GM06990 (cell line): ENCODE results near the gene PALM3.

ENCODE experiments used
- DNase-seq: peaks from one replicate; pipeline ENCODE4 v3.0.0-alpha.2; 2011; ENCODE audit not compliant: insufficient read length; ENCODE audit errors: extremely low read depth
- H3K27me3 ChIP-seq: replicated peaks from 2 replicates; pipeline ENCODE4 v1.6.0; 2011; ENCODE audit warnings: low read length; ENCODE audit not compliant: control insufficient read depth, insufficient read depth
- H3K36me3 ChIP-seq: 2 replicates; pipeline ENCODE4 v1.5.1; 2011; ENCODE audit warnings: low read length; ENCODE audit not compliant: control insufficient read depth, insufficient read depth
- H3K4me3 ChIP-seq: replicated peaks from 2 replicates; pipeline ENCODE4 v1.5.1; 2011; ENCODE audit warnings: low read depth, mild to moderate bottlenecking, control low read depth, low read length
- CTCF ChIP-seq: IDR thresholded peaks from 2 replicates; pipeline ENCODE4 v1.5.1; 2011; ENCODE audit warnings: low read length, control low read depth, mild to moderate bottlenecking, inconsistent platforms; ENCODE audit not compliant: insufficient read depth, poor library complexity, severe bottlenecking

Gene PALM3

GRCh38 chr19:14085309-14085995 lies 23.6 kb upstream of the PALM3 start, which contains the start of gene C19orf67:
Gene C19orf67, minus strand, starts transcription at chr19:14085783. Its CDS starts 156 bp downstream, at chr19:14085627.
- Histone ChIP-seq H3K4me3 (no peak within 1 kb of the TSS), H3K27me3 (no peaks in the 10 kb centered on the region), H3K36me3 (peaks cover 7% of the 10 kb centered on the region)
- no peak for TF ChIP-seq CTCF
- DNase-seq: no peak

DNA sequence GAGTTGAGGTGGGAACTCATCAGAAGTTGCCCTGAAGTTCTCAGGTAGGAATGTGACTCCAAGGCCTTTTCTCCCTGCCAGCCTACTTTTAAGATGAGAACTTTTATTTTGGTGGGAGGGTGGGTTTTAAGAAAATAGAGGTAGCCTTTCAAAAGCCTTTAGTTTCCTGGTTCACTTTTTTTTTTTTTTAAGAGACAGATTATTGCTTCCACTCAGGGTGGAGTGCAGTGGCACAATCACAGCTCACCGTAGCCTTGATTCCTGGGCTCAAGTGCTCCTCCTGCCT lies 20.7 kb upstream of the PALM3 start:
- Histone ChIP-seq H3K36me3 (no peaks in the 10 kb centered on the region; the same call in 1 of the 2 replicates), H3K27me3 (no peaks in the 10 kb centered on the region), H3K4me3 (peak overlapping the region; percentile 83)
- no peak for DNase-seq
- TF ChIP-seq CTCF: no peak

- H3K36me3 ChIP-seq: no peaks in the 10 kb centered on the region; the same call in 1 of the 2 replicates
- no peak for TF ChIP-seq CTCF
- H3K4me3 ChIP-seq: peak overlapping the region; percentile 83
- DNase-seq: no peak
- H3K27me3 ChIP-seq: no peaks in the 10 kb centered on the region
Observed at GRCh38 chr19:14081797-14082674, 20.2 kb upstream of the PALM3 start.

- peak; percentile 96 for DNase-seq
- H3K4me3 ChIP-seq: peak overlapping the region; percentile 84
- no peak for TF ChIP-seq CTCF
- H3K36me3 ChIP-seq: no peaks in the 10 kb centered on the region
- no peaks in the 10 kb centered on the region for H3K27me3 ChIP-seq
Observed at GRCh38 chr19:14080887-14081796, 19.3 kb upstream of the PALM3 start.

GRCh38 chr19:14078411-14078810 lies 16.5 kb upstream of the PALM3 start:
- DNase-seq: no peak
- no peak overlapping the region for H3K4me3 ChIP-seq
- no peaks in the 10 kb centered on the region for H3K27me3 ChIP-seq
- no peaks in the 10 kb centered on the region for H3K36me3 ChIP-seq
- no peak for TF ChIP-seq CTCF
